CD4-positive, alpha-beta T cell (primary cell): ENCODE results near the gene TMEM151B. TPM values are rescaled to one million over a fixed set of nuclear protein-coding genes. Genes with fewer than 3 reads are reported as not detected.
"Not testable (repeated sequence)": the region's sequence is repeated elsewhere in the genome, so short reads cannot be mapped to it uniquely, and the experiment has no call there.

ENCODE experiments used
- ATAC-seq: fragments of 200-7000 bp; cut with Tn5 transposase; one replicate; pipeline ENCODE4 v1.10.0; 2022; ENCODE audit warnings: mild to moderate bottlenecking; ENCODE audit not compliant: poor library complexity
- CTCF ChIA-PET: fragments of 350-600 bp; sonication (Branson Sonifier 250); formaldehyde crosslinking; loops from one replicate; lab custom pipeline; 2021; ENCODE audit warnings: antibody characterized with exemption, inconsistent platforms; lab: Charles Lee
- POLR2A ChIA-PET: fragments of 350-600 bp; sonication (Branson Sonifier 250); formaldehyde crosslinking; loops from one replicate; lab custom pipeline; 2021; ENCODE audit warnings: antibody characterized with exemption, inconsistent platforms; lab: Charles Lee
- DNase-seq, 14 experiments: peaks; one replicate each; pipeline ENCODE4 v3.0.0-alpha.2; 2013 to 2020; ENCODE audit warnings: mixed read lengths in 2 of 14
- H3K27ac ChIP-seq, 2 donors: one replicate each; pipeline versions ENCODE4 v1.5.1 to v1.7.0; 2013; ENCODE audit warnings: low read length in 2 of 2, low read depth in 1 of 2, mild to moderate bottlenecking in 1 of 2
- H3K27me3 ChIP-seq, 2 experiments: 1 replicate in 1 of 2; 2 replicates in 1 of 2; pipeline versions ENCODE4 v1.6.1 to v1.7.0; 2013; ENCODE audit warnings: low read length in 2 of 2, control low read depth in 1 of 2, mild to moderate bottlenecking in 1 of 2, moderate library complexity in 1 of 2; ENCODE audit not compliant: insufficient read depth in 2 of 2, control insufficient read depth in 1 of 2
- H3K36me3 ChIP-seq: one replicate; pipeline ENCODE4 v1.6.1; 2013; ENCODE audit warnings: low read length, control low read depth; ENCODE audit not compliant: insufficient read depth
- H3K4me1 ChIP-seq: one replicate; pipeline ENCODE4 v1.6.1; 2013; ENCODE audit warnings: low read length, control low read depth; ENCODE audit not compliant: insufficient read depth
- H3K4me3 ChIP-seq: one replicate; pipeline ENCODE4 v1.5.1; 2013; ENCODE audit warnings: mild to moderate bottlenecking, low read length, moderate library complexity
- H3K9me3 ChIP-seq, 2 experiments: 1 replicate in 1 of 2; 2 replicates in 1 of 2; pipeline versions ENCODE4 v1.6.1 to v1.7.0; 2013; ENCODE audit warnings: low read length in 2 of 2, mild to moderate bottlenecking in 2 of 2, control low read depth in 1 of 2, moderate library complexity in 1 of 2; ENCODE audit not compliant: control insufficient read depth in 1 of 2, insufficient read depth in 1 of 2
- H3K27ac Mint-ChIP-seq: one replicate; pipeline ENCODE4 v1.8.0; 2020; ENCODE audit warnings: mixed read lengths
- H3K27me3 Mint-ChIP-seq: one replicate; pipeline ENCODE4 v1.8.0; 2021; ENCODE audit warnings: mixed read lengths
- H3K36me3 Mint-ChIP-seq: one replicate; pipeline ENCODE4 v1.8.0; 2021; ENCODE audit warnings: low read depth, mixed read lengths
- H3K4me1 Mint-ChIP-seq: one replicate; pipeline ENCODE4 v1.8.0; 2021; ENCODE audit warnings: low read depth, mixed read lengths
- H3K4me3 Mint-ChIP-seq: one replicate; pipeline ENCODE4 v1.8.0; 2020; ENCODE audit warnings: mild to moderate bottlenecking, mixed read lengths
- H3K9me3 Mint-ChIP-seq: one replicate; pipeline ENCODE4 v1.8.0; 2020; ENCODE audit warnings: mixed read lengths
- CTCF ChIP-seq: fragments of 200-600 bp; IDR thresholded peaks from one replicate; pipeline ENCODE4 v1.8.0; 2022; ENCODE audit warnings: antibody characterized with exemption, mild to moderate bottlenecking
- intact Hi-C, 2 experiments: fragments of 100-400 bp; cut with DNase I in 1 of 2; cut with micrococcal nuclease in 1 of 2; formaldehyde crosslinking; loops; one replicate each; pipeline versions ENCODE4 v1.15.1 to v1.9.0; 2023 to 2025; cut with DNase I, micrococcal nuclease
- total RNA-seq, 174 experiments: library from RNA in 2 of 174; stranded (reverse) in 2 of 174; gene quantifications; one replicate each; pipeline ENCODE4 v1.2.3 and lab custom pipeline; 2021 to 2026

Gene TMEM151B
- total RNA-seq, 2 experiments from 2014 or later: not detected

GRCh38 chr6:44315516-44315915 is 45.3 kb downstream of the TMEM151B start:
- Mint-ChIP-seq H3K9me3 (no peaks in the 10 kb centered on the region), H3K4me3 (peak overlapping the region; percentile 27), H3K27ac (no peak overlapping the region), H3K27me3 (peaks cover 18% of the 10 kb centered on the region), H3K4me1 (peaks cover 20% of the 10 kb centered on the region), H3K36me3 (peaks cover 25% of the 10 kb centered on the region)
- Histone ChIP-seq H3K9me3 (no peaks in the 10 kb centered on the region), H3K4me3 (no peak overlapping the region), H3K27ac (no peak overlapping the region), H3K27me3 (peaks cover 11 to 12% of the 10 kb centered on the region in 2 experiments), H3K4me1 (peaks cover 13% of the 10 kb centered on the region), H3K36me3 (peaks cover 16% of the 10 kb centered on the region)
- DNase-seq (no peak), ATAC-seq (no peak)
- TF ChIP-seq CTCF: no peak
- ChIA-PET CTCF (interaction anchor here (1.3 kb wide), 1 partner anchor 48 kb away, joined by 6 read pairs; no protein-coding TSS in a partner anchor), POLR2A (no interaction called here)
- intact Hi-C loops: no loop called here

- ATAC-seq: no peak
- Mint-ChIP-seq H3K36me3 (peaks cover 20% of the 10 kb centered on the region), H3K4me3 (peak overlapping the region; percentile 7), H3K27me3 (peaks cover 23% of the 10 kb centered on the region), H3K9me3 (no peaks in the 10 kb centered on the region), H3K27ac (no peak overlapping the region), H3K4me1 (peaks cover 20% of the 10 kb centered on the region)
- peaks cover 12% of the 10 kb centered on the region for H3K36me3 ChIP-seq
- H3K9me3 ChIP-seq: no peaks in the 10 kb centered on the region
- CTCF ChIA-PET: no interaction called here
- no peak overlapping the region for H3K4me3 ChIP-seq
- no peak overlapping the region for H3K27ac ChIP-seq
- no peak for TF ChIP-seq CTCF
- H3K4me1 ChIP-seq: peaks cover 13% of the 10 kb centered on the region
- DNase-seq: no peak
- intact Hi-C loops: no loop called here
- peaks cover 11 to 13% of the 10 kb centered on the region in 2 experiments for H3K27me3 ChIP-seq
- POLR2A ChIA-PET: no interaction called here
Observed at GRCh38 chr6:44315951-44316350, 45.7 kb downstream of the TMEM151B start.

GRCh38 chr6:44316481-44316880 is 46.2 kb downstream of the TMEM151B start:
- TF ChIP-seq CTCF: no peak
- peaks cover 25% of the 10 kb centered on the region for H3K27me3 Mint-ChIP-seq
- DNase-seq (no peak), ATAC-seq (no peak)
- H3K4me3 ChIP-seq: no peak overlapping the region
- H3K27ac Mint-ChIP-seq: no peak overlapping the region
- H3K27ac ChIP-seq: no peak overlapping the region
- peaks cover 15% of the 10 kb centered on the region for H3K36me3 Mint-ChIP-seq
- peaks cover 11 to 17% of the 10 kb centered on the region in 2 experiments for H3K27me3 ChIP-seq
- POLR2A ChIA-PET: no interaction called here
- intact Hi-C loops: no loop called here
- CTCF ChIA-PET: no interaction called here
- no peaks in the 10 kb centered on the region for H3K9me3 ChIP-seq
- peaks cover 13% of the 10 kb centered on the region for H3K4me1 ChIP-seq
- H3K36me3 ChIP-seq: peaks cover 7% of the 10 kb centered on the region
- peaks cover 20% of the 10 kb centered on the region for H3K4me1 Mint-ChIP-seq
- H3K4me3 Mint-ChIP-seq: no peak overlapping the region
- H3K9me3 Mint-ChIP-seq: no peaks in the 10 kb centered on the region

DNA sequence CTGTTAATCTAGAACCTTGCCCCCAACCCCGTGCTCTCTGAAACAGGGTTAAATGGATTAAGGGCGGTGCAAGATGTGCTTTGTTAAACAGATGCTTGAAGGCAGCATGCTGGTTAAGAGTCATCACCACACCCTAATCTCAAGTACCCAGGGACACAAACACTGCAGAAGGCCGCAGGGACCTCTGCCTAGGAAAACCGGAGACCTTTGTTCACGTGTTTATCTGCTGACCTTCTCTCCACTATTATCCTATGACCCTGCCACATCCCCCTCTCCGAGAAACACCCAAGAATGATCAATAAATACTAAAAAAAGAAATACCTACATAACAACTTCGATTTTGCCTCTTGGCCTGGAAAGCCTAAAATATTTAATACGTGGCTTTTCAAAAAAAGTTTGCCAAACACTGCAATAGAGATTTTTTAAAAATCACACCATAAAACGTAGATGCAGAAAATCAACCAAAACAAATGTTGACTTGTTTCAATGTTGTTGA is 46.9 kb downstream of the TMEM151B start:
- H3K9me3 Mint-ChIP-seq, intact Hi-C loops, H3K27ac Mint-ChIP-seq, H3K4me3 Mint-ChIP-seq, CTCF ChIA-PET, H3K36me3 Mint-ChIP-seq, H3K27ac ChIP-seq, H3K4me1 ChIP-seq, H3K4me3 ChIP-seq, DNase-seq, ATAC-seq, H3K9me3 ChIP-seq, H3K36me3 ChIP-seq, POLR2A ChIA-PET: not testable (repeated sequence)
- H3K27me3 ChIP-seq: peaks cover 11 to 17% of the 10 kb centered on the region in 2 experiments
- peaks cover 25% of the 10 kb centered on the region for H3K27me3 Mint-ChIP-seq
- H3K4me1 Mint-ChIP-seq: peaks cover 13% of the 10 kb centered on the region
